Esophagus squamous epithelium (tissue), 4 donors: Measurements from ENCODE around the gene CIB2.

ENCODE experiments used
- POLR2A ChIP-seq, 4 donors: fragments of 450-650 bp; IDR thresholded peaks; one replicate each; pipeline ENCODE4 v1.6.1; 2017; ENCODE audit warnings: antibody characterized with exemption in 4 of 4, mild to moderate bottlenecking in 4 of 4, moderate library complexity in 3 of 4
- TF ChIP-seq, protein P1 (sequence below), 6 experiments: fragments of 450-650 bp in 4 of 6; fragments of 200-600 bp in 2 of 6; sonication (generic) in 2 of 6; IDR thresholded peaks; one replicate each; pipeline ENCODE4 v1.5.1; 2016 to 2019; ENCODE audit warnings: antibody characterized with exemption in 6 of 6, mild to moderate bottlenecking in 4 of 6, moderate library complexity in 4 of 6

DNA sequence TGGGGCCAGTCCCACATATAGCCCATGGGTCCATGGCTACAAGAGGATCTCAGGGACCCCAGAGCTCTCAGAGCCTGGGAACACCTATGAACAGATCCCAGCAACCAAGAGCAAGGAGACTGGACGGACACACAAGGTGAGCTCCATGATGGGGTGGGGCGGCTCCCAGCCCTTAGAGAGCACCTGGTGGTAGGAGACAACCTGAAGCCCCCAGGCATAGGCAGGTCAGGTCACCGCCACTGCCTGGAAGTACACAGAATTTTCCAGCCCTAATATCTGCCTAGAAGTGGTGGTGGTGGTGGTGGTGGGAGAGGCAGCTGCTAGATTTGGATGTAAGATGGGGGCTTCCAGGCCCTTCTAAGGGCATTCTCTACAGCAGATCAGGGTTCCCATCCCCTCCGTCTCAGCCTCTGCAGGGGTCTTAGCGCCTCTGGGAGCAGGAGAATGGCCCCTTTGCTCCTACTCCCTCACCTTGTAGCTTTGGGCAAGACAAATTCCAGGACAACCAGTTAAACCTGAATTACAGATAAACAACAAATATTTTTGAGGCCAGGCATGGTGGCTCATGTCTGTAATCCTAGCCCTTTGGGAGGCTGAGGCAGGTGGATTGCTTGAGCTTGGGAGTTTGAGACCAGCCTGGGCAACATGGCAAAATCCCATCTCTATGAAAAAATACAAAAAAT, 29.7 kb downstream of the CIB2 start:
- TF ChIP-seq, protein P1, sequence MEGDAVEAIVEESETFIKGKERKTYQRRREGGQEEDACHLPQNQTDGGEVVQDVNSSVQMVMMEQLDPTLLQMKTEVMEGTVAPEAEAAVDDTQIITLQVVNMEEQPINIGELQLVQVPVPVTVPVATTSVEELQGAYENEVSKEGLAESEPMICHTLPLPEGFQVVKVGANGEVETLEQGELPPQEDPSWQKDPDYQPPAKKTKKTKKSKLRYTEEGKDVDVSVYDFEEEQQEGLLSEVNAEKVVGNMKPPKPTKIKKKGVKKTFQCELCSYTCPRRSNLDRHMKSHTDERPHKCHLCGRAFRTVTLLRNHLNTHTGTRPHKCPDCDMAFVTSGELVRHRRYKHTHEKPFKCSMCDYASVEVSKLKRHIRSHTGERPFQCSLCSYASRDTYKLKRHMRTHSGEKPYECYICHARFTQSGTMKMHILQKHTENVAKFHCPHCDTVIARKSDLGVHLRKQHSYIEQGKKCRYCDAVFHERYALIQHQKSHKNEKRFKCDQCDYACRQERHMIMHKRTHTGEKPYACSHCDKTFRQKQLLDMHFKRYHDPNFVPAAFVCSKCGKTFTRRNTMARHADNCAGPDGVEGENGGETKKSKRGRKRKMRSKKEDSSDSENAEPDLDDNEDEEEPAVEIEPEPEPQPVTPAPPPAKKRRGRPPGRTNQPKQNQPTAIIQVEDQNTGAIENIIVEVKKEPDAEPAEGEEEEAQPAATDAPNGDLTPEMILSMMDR (IDR thresholded peaks at IDR 0.05), result no peak
- no peak for TF ChIP-seq POLR2A (IDR thresholded peaks at IDR 0.05)
